ENCODE results near the gene PRTG.
"Not testable (repeated sequence)": the region's sequence is repeated elsewhere in the genome, so short reads cannot be mapped to it uniquely, and the experiment has no call there.

The PRTG gene, protein sequence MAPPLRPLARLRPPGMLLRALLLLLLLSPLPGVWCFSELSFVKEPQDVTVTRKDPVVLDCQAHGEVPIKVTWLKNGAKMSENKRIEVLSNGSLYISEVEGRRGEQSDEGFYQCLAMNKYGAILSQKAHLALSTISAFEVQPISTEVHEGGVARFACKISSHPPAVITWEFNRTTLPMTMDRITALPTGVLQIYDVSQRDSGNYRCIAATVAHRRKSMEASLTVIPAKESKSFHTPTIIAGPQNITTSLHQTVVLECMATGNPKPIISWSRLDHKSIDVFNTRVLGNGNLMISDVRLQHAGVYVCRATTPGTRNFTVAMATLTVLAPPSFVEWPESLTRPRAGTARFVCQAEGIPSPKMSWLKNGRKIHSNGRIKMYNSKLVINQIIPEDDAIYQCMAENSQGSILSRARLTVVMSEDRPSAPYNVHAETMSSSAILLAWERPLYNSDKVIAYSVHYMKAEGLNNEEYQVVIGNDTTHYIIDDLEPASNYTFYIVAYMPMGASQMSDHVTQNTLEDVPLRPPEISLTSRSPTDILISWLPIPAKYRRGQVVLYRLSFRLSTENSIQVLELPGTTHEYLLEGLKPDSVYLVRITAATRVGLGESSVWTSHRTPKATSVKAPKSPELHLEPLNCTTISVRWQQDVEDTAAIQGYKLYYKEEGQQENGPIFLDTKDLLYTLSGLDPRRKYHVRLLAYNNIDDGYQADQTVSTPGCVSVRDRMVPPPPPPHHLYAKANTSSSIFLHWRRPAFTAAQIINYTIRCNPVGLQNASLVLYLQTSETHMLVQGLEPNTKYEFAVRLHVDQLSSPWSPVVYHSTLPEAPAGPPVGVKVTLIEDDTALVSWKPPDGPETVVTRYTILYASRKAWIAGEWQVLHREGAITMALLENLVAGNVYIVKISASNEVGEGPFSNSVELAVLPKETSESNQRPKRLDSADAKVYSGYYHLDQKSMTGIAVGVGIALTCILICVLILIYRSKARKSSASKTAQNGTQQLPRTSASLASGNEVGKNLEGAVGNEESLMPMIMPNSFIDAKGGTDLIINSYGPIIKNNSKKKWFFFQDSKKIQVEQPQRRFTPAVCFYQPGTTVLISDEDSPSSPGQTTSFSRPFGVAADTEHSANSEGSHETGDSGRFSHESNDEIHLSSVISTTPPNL

DNA sequence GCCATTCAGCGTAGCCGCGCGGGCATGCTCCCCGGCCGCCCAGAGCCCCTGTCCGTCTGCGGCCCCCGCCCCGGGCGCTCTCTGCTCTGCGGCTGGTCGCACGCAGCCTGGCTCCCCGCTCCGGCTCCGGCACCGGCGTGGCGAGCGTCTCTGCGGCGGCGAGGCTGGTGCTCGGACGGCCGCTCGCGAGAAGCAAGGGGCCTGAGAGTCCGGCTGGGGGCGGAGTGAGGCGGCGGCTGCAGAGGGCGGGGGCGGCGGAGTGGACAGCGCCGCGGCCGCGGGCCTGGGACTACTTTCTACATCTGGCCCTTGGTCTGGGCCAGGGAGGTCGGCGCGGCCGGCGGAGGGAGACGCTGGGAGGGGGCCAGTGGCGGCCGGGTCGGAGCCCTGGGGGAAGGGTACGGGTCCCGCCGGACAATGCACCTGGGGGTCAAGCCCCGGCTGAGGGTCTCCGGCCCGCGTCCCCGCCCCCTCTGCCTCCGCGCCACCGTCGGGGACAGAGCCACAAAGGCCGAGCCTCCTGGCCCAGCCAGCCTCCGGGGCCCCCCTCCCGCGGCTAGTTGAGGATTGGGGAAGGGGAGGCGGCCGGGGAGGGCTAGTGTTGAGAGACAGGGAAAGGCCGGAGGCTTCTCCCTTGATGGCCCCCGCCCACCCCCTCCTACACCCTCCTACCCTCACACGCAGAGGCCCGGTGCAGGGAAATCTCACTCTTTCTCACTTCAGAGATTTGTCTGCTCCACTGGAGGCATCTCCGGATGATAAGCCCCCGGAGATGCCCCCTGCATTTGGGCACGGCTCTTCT, at the start of gene PRTG:
PRTG (minus strand) TSS at position 226 of the 802 bp plus-strand sequence; CDS start at position 5, 221 bp downstream.
- peak; percentile 42 for DNase-seq (ENCODE audit: low spot score)

DNA sequence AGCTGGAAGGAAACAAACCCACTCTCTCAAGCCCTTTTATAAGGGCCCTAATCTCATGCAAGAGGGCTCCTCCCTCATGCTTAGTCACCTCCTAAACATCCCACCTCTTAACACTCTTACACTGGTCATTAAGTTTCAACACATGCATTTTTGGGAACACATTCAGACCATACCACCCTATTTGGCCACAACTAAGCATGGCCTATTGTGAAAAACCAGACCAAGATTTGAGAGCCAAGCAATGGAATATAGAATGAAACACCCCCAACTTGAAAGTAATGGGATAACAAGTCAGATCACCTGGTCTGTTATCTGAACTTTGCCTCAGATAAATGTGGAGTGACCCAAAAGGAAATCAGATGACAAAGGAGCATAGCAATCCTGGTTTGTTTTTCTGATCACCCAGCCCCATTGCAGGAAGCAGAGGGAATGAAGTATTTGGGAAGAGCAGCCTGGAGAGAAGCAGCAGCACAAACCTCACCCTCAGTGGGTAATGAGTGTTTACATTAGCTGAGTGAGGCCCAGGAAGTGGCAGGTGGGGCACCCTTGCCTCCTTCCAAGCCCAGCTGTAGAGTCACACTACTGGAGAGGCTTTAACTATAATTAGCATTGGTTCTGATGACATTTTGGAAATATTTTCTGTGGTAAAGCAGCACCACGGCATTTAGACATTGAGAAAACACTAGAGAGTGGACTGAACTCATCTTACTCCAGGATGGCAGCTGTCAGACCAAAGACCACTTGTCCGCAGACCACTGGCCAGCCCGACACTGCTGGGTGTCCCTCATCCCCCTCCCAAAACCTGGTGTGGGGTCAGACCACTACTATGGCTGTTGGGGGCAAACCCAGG, 48.8 kb upstream of the PRTG start:
- no peak for DNase-seq (ENCODE audit: low spot score)

DNA sequence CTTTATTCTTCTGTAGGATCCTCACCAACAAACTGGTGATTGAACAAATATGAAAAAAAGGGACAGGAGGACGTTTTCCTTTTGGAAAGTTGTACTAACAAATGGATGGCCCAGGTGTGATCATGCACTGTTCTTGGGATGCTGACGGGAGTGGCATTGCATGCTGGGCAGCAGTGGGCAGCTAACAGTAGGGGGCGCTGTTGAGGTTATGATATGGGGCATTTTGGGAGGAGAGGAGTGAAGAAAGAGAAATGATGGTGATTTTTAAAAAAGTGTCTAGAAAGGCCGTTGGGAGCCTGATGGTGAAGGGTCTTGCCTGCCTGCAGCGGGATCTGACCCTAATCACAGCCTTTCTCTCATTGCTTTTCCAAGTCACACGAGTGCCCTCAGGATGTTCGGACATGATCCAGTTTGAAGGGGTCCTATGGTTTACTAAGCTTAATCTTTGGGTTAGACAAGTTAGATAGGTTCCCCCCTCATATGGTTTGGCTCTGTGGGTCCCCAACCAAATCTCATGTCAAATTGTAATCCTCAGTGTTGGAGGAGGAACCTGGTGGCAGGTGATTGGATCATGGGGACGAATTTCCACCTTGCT, 46.2 kb upstream of the PRTG start:
- DNase-seq (ENCODE audit: low spot score): no peak

DNA sequence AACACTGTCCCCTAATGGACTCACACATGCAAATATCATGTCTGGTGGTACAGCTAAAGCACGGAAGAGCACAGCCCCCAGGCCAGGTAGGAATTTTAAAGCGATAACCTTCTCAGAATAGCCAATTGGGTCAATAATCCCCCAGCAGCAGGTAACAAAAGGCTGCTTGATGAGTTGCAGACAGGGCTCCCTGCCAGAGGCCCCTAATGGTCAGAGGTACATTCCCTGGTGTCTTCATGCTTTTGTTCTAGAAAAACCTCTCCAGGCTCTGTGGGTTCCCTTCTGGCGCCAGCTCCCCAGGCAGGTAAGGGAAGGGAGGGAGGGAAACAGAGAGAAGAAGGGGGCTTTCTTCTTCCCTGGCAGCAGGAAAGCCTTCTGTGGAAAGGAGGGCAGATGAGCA, 43.4 kb upstream of the PRTG start:
- DNase-seq (ENCODE audit: low spot score): no peak

DNA sequence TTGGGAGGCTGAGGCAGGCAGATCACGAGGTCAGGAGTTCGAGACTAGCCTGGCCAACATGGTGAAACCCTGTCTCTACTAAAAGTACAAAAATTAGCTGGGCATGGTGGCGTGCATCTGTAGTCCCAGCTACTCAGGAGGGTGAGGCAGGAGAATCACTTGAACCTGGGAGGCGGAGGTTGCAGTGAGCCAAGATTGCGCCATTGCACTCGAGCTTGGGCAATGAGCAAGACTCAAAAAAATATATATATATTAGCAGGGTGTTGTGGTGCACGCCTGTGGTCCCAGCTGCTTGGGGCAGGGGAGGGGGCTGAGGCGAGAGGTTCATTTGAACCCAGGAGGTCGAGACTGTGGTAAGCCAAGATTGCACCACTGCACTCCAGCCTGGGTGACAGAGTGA, 42.6 kb upstream of the PRTG start:
- not testable (repeated sequence) for DNase-seq (ENCODE audit: low spot score)

DNA sequence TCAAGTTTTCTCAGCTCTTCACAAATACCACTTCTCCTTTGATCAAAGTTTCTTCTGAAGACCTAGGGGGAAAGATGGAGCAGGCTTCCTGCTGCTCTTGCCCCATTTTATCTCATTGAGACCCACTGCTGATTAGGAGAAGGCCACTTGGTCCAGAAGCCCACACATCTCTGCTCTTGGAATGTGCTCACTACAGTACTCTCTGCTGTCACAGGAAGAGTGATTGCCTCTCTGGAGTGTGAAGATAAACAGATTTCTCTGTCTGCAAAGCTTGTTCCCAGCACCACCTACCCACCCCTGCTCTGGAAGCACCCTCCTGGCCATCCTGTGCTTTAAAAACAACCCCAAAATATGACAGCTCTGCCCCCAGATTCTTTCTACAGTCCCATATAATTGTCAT, 41.3 kb upstream of the PRTG start:
- no peak for DNase-seq (ENCODE audit: low spot score)

DNA sequence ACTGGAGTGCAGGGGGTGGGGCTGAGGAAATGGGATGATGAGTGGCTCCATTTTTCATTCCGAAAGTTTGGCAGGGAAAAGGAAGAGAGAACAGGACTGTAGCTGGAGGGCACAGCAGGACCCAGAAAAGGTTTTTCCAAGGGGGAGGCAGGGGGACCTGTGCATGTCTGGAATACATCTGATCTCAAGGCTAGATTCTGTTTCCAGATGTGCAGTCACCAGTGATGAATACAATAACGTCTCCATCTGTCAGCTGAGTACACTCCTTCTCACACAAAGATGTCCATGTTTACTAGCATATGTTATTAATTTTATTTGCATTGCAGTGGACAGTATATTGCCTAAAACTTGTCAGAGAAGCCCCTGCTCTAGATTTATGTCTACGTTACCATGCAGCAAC, 39.9 kb upstream of the PRTG start:
- no peak for DNase-seq (ENCODE audit: low spot score)

DNA sequence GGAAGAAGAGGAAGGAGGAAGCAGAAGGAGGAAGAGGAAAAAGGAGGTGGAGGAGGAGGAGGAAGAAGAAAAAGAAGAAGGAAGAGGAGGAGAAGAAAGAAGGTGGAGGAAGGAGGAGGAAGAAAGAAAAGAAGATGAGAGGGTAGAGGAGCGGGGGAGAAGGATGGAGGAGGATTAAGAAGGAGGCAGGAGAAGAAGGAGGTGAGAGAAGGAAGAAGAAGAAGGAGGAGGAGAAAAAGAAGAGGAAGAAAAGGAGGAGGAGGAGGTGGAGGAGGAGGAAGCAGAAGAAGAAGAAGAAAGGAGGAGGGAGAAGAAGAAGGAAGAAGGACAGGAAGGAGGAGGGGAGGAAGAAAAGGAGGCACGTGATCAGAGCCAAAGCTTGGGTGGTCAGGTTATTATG, 37.3 kb upstream of the PRTG start:
- DNase-seq (ENCODE audit: low spot score): no peak

DNA sequence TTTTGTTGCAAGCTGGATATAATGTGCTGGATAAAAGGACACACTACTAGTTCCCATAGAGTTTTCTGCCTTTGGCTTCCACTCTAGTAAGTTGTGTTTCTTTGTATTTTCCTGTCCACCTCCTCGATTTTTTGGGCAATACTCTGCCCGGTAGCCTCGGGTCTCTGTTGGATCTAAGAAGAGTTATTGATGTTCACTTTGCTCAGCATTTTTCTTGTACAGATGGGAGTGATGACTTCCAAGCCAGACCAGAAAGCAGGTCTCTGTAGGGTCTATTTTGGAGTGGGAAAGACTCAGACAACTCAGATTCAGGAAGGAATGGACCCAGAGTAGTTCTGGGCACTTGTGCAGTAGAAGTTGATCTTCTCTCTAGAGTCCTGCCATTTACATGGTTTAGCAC, 36.0 kb upstream of the PRTG start:
- DNase-seq (ENCODE audit: low spot score): no peak

DNA sequence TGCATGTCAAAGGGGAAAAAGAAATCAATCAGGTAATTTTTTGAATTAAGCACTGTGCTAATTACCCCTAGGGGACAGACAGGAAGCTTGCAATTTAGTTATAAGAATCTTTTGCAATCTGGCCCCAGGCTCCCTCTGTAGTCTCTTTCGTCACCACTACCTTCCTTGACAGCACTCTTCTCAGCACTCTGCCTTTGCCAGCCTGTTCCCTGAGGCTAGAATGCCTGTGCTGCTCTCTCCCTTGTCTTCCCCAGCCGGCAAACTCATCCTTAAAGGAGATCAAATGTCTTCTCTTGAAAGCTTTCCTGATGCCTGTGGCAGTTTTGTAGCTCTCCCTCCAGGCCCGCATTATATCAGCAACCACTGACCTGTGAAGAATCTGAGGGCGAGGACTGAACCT, 32.4 kb upstream of the PRTG start:
- DNase-seq (ENCODE audit: low spot score): no peak

DNA sequence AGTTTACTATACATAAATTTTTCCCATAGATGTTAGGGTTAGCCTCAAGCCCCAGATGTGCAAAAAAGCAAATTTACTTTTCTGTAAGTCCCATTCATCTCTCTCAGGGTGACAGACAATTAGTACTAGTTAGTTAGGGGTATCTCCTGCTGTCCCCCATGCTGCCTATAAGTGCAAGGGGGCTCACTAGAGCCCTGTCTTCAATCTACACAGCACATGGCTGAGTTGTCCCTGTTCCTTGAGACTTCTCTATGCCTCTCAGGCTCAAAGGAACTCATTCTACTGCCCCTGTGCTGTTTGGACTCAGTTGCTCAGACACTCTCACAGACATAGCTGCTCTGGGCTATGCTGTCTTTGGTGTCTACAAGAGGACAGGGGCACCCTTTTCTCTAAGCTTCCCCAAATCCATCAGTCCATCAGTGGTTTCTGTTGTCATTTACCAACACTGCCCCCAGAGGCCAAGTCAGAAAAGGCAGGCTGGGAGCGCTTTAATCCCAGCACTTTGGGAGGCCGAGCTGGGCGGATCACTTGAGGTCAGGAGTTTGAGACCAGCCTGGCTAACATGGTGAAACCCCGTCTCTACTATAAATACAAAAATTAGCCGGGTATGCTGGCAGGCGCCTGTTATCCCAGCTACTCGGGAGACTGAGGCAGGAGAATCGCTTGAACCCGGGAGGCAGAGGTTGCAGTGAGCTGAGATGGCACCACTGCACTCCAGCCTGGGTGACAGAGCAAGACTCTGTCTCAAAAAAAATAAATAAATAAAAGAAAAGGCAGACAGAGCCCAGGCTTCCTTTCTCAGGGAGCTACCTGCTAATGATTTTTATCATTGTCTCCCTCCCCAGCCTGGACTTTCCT, 31.4 kb upstream of the PRTG start:
- DNase-seq (ENCODE audit: low spot score): no peak

DNA sequence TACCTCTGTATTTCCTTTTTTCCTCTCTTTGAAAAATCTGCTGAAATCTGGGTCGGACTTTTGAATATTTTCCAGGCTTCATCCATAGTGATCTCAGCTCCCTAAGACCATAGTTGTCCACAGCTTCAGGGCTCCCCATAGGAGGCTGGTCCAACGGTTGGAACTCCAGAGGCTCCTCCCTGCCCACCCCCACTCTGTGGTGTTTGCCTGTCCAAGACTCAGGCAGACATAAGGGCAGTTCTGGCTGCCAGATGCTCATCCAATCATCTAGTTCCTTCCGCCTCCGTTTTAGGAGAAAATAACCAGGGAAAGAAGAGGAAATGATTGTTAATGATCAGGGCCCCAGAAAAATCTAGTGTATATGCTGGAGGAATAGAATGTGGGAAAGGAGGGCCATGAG, 27.9 kb upstream of the PRTG start:
- no peak for DNase-seq (ENCODE audit: low spot score)

DNA sequence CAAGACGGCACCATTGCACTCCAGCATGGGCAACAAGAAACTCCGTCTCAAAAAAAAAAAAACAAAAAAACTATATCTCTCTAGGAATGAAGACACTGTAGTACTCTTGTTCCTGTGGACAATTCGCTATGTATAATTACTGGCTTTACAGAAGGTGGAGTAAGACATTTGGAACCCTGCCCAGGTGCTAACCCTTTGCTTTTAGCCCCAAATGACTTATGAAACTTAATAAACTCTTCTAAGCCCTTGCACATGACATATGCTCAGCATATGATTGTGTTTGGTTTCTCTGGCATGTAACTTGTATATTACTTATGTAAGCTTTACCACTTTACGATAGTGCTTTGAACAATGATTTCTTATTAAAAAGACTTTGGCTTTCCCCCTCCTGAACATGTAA, 27.3 kb upstream of the PRTG start:
- no peak for DNase-seq (ENCODE audit: low spot score)

DNA sequence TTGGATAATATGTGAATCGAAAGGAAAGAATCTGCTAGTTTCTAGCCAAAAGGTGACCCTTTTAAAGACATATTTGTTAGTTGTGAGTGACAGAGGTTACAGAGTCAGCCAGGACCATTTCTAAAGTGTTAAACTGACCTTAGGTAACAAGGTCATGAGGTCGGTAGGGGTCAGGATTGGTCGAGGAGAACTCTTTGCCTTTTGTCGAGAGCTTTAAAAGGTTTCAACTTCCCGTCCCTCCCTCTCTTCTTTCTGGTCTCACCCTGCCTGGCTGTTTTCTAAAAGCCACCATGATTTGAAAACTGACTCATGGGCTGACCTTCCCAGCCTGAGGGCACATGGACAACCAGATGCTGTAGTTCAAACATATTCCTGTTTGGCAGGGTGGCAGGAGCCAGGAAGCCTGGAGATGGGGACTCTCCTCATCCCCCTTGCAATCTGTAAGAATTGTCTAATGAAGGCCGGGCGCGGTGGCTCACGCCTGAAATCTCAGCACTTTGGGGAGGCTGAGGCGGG, 25.8 kb upstream of the PRTG start:
- DNase-seq (ENCODE audit: low spot score): no peak

DNA sequence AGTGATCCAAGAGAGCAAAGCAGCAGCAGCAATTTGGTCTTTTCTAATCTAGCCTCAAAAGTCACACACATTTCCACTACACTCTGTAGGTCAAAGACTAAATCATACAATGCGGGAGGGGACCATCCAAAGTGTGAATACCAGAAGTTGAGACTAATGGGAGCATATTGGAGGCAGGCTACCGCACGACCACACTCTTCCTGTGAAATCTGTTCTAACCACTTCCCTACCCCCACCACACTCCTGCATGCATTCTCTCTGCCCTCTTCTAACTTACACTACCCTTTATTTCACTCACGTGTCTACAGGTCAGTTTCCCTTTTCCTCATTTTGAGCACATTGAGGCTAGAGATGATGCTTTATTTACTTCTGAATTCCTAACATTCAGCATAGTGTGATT, 23.7 kb upstream of the PRTG start:
- DNase-seq (ENCODE audit: low spot score): no peak

DNA sequence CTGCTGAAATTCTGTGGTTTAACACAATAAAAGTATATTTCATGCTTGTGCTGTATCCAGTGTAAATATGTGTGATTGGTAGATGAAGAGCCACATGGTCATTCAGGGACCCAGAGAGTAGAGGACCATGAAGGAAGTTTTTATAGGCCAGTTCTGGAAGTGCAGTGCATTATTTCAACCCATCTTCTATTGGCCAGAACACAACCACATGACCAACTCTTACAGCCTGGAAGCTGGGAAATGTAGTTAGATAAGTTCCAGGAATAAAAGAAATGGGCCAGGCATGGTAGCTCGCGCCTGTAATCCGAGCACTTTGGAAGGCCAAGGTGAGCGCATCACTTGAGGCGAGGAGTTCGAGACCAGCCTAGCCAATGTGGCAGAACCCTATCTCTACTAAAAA, 21.4 kb upstream of the PRTG start:
- DNase-seq (ENCODE audit: low spot score): no peak

DNA sequence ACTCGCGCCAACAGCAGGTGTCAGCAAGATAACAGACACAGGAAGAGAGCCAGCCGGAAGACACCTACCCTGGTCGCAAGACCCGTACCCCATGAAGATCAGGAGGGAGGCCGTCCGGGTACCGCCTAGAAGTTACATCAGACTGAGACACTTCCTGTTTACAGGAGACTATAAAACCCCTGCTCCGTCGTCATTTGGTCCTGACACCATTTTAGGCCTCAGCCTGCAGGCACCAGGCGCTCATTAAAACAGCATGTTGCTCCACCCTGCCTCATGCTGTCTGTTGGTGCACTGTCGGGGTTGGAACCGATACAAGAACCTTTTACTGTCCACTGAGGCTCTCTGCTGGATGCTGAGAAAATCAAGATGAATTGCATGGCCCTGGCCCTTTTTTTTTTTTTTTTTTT, 15.6 kb upstream of the PRTG start:
- DNase-seq (ENCODE audit: low spot score): no peak

DNA sequence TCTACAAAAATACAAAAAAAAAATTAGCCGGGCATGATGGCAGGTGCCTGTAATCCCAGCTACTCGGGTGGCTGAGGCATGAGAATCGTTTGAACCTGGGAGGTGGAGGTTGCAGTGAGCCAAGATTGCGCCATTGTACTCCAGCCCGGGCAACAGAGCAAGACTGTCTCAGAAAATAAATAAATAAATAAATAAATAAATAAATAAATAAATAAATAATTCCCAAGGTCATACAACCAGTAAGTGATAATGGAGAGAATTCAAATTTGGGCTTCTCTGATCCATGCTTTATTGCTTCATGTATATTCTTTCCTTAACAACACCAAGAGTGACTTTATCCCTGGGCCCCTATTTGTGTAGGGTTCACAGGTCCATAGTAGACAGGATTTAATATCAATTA, 10.5 kb upstream of the PRTG start:
- DNase-seq (ENCODE audit: low spot score): not testable (repeated sequence)

DNA sequence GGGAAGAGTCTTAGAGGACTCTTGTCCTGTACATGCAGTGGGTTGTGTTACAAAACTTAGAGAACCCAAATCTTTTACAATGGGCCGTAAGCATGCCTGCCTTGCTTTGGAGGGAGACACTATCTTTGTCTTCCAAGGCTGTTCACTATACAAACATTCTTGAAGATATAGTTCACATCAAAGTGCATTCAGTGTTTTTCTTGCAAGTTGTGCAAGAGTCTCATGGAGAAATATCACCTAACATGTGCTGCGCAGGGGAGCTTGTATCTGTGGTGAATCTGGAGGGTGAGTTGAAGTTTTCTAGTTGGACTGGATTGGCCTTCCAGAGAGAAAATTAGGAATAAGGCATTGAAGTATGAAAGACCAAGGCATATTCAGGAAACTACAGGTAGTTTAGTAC, 7.8 kb upstream of the PRTG start:
- no peak for DNase-seq (ENCODE audit: low spot score)
